CD4-positive, alpha-beta T cell (primary cell): Measurements from ENCODE around the gene SPP2. TPM values are rescaled to one million over a fixed set of nuclear protein-coding genes. Genes with fewer than 3 reads are reported as not detected.

Experiments used
- ATAC-seq: fragments of 200-7000 bp; cut with Tn5 transposase; one replicate; pipeline ENCODE4 v1.10.0; 2022; ENCODE audit warnings: mild to moderate bottlenecking; ENCODE audit not compliant: poor library complexity
- CTCF ChIA-PET: fragments of 350-600 bp; sonication (Branson Sonifier 250); formaldehyde crosslinking; loops from one replicate; lab custom pipeline; 2021; ENCODE audit warnings: antibody characterized with exemption, inconsistent platforms; lab: Charles Lee
- POLR2A ChIA-PET: fragments of 350-600 bp; sonication (Branson Sonifier 250); formaldehyde crosslinking; loops from one replicate; lab custom pipeline; 2021; ENCODE audit warnings: antibody characterized with exemption, inconsistent platforms; lab: Charles Lee
- DNase-seq, 14 experiments: peaks; one replicate each; pipeline ENCODE4 v3.0.0-alpha.2; 2013 to 2020; ENCODE audit warnings: mixed read lengths in 2 of 14
- H3K27ac ChIP-seq, 2 donors: one replicate each; pipeline versions ENCODE4 v1.5.1 to v1.7.0; 2013; ENCODE audit warnings: low read length in 2 of 2, low read depth in 1 of 2, mild to moderate bottlenecking in 1 of 2
- H3K27me3 ChIP-seq, 2 experiments: 1 replicate in 1 of 2; 2 replicates in 1 of 2; pipeline versions ENCODE4 v1.6.1 to v1.7.0; 2013; ENCODE audit warnings: low read length in 2 of 2, control low read depth in 1 of 2, mild to moderate bottlenecking in 1 of 2, moderate library complexity in 1 of 2; ENCODE audit not compliant: insufficient read depth in 2 of 2, control insufficient read depth in 1 of 2
- H3K36me3 ChIP-seq: one replicate; pipeline ENCODE4 v1.6.1; 2013; ENCODE audit warnings: low read length, control low read depth; ENCODE audit not compliant: insufficient read depth
- H3K4me1 ChIP-seq: one replicate; pipeline ENCODE4 v1.6.1; 2013; ENCODE audit warnings: low read length, control low read depth; ENCODE audit not compliant: insufficient read depth
- H3K4me3 ChIP-seq: one replicate; pipeline ENCODE4 v1.5.1; 2013; ENCODE audit warnings: mild to moderate bottlenecking, low read length, moderate library complexity
- H3K9me3 ChIP-seq, 2 experiments: 1 replicate in 1 of 2; 2 replicates in 1 of 2; pipeline versions ENCODE4 v1.6.1 to v1.7.0; 2013; ENCODE audit warnings: low read length in 2 of 2, mild to moderate bottlenecking in 2 of 2, control low read depth in 1 of 2, moderate library complexity in 1 of 2; ENCODE audit not compliant: control insufficient read depth in 1 of 2, insufficient read depth in 1 of 2
- H3K27ac Mint-ChIP-seq: one replicate; pipeline ENCODE4 v1.8.0; 2020; ENCODE audit warnings: mixed read lengths
- H3K27me3 Mint-ChIP-seq: one replicate; pipeline ENCODE4 v1.8.0; 2021; ENCODE audit warnings: mixed read lengths
- H3K36me3 Mint-ChIP-seq: one replicate; pipeline ENCODE4 v1.8.0; 2021; ENCODE audit warnings: low read depth, mixed read lengths
- H3K4me1 Mint-ChIP-seq: one replicate; pipeline ENCODE4 v1.8.0; 2021; ENCODE audit warnings: low read depth, mixed read lengths
- H3K4me3 Mint-ChIP-seq: one replicate; pipeline ENCODE4 v1.8.0; 2020; ENCODE audit warnings: mild to moderate bottlenecking, mixed read lengths
- H3K9me3 Mint-ChIP-seq: one replicate; pipeline ENCODE4 v1.8.0; 2020; ENCODE audit warnings: mixed read lengths
- intact Hi-C, 2 experiments: fragments of 100-400 bp; cut with DNase I in 1 of 2; cut with micrococcal nuclease in 1 of 2; formaldehyde crosslinking; loops; one replicate each; pipeline versions ENCODE4 v1.15.1 to v1.9.0; 2023 to 2025; cut with DNase I, micrococcal nuclease
- polyA plus RNA-seq, 2 donors: library from polyadenylated mRNA; unstranded; fragments of 120-200 nt; gene quantifications; one replicate each; pipeline ENCODE4 v1.2.1, GENCODE V29; 2013
- total RNA-seq, 174 experiments: library from RNA in 2 of 174; stranded (reverse) in 2 of 174; gene quantifications; one replicate each; pipeline ENCODE4 v1.2.3 and lab custom pipeline; 2021 to 2026
- TF ChIP-seq, protein P1 (sequence below): fragments of 200-600 bp; IDR thresholded peaks from one replicate; pipeline ENCODE4 v1.8.0; 2022; ENCODE audit warnings: antibody characterized with exemption, mild to moderate bottlenecking

Gene SPP2, protein sequence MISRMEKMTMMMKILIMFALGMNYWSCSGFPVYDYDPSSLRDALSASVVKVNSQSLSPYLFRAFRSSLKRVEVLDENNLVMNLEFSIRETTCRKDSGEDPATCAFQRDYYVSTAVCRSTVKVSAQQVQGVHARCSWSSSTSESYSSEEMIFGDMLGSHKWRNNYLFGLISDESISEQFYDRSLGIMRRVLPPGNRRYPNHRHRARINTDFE
- total RNA-seq (not detected), total RNA-seq (lab: John Stamatoyannopoulos, UW) (0 to 0.07 (median 0) reads per million in 172 experiments)
- polyA plus RNA-seq (2013, experiment 1 of 2): not detected
- polyA plus RNA-seq (2013, experiment 2 of 2): not detected

GRCh38 chr2:234050455-234051135 is at the start of gene SPP2:
Gene SPP2, plus strand, starts transcription at chr2:234050702. Its CDS starts 85 bp downstream, at chr2:234050787.
- Mint-ChIP-seq H3K36me3 (no peaks in the 10 kb centered on the region), H3K27me3 (no peaks in the 10 kb centered on the region), H3K4me1 (peaks cover 5% of the 10 kb centered on the region), H3K4me3 (no peak within 1 kb of the TSS), H3K9me3 (peaks cover 2% of the 10 kb centered on the region), H3K27ac (no peak within 1 kb of the TSS)
- Histone ChIP-seq H3K27me3 (peaks cover 0 to 2% of the 10 kb centered on the region in 2 experiments), H3K4me1 (no peaks in the 10 kb centered on the region), H3K4me3 (no peak within 1 kb of the TSS), H3K9me3 (no peaks in the 10 kb centered on the region), H3K27ac (no peak within 1 kb of the TSS), H3K36me3 (no peaks in the 10 kb centered on the region)
- ChIA-PET CTCF (no interaction called here), POLR2A (interaction anchor here (0.7 kb wide), 1 partner anchor 404 kb away, joined by 3 read pairs; no protein-coding TSS in a partner anchor)
- DNase-seq: no peak
- TF ChIP-seq, protein P1, sequence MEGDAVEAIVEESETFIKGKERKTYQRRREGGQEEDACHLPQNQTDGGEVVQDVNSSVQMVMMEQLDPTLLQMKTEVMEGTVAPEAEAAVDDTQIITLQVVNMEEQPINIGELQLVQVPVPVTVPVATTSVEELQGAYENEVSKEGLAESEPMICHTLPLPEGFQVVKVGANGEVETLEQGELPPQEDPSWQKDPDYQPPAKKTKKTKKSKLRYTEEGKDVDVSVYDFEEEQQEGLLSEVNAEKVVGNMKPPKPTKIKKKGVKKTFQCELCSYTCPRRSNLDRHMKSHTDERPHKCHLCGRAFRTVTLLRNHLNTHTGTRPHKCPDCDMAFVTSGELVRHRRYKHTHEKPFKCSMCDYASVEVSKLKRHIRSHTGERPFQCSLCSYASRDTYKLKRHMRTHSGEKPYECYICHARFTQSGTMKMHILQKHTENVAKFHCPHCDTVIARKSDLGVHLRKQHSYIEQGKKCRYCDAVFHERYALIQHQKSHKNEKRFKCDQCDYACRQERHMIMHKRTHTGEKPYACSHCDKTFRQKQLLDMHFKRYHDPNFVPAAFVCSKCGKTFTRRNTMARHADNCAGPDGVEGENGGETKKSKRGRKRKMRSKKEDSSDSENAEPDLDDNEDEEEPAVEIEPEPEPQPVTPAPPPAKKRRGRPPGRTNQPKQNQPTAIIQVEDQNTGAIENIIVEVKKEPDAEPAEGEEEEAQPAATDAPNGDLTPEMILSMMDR: no peak
- intact Hi-C loops: no loop called here
- ATAC-seq: no peak

DNA sequence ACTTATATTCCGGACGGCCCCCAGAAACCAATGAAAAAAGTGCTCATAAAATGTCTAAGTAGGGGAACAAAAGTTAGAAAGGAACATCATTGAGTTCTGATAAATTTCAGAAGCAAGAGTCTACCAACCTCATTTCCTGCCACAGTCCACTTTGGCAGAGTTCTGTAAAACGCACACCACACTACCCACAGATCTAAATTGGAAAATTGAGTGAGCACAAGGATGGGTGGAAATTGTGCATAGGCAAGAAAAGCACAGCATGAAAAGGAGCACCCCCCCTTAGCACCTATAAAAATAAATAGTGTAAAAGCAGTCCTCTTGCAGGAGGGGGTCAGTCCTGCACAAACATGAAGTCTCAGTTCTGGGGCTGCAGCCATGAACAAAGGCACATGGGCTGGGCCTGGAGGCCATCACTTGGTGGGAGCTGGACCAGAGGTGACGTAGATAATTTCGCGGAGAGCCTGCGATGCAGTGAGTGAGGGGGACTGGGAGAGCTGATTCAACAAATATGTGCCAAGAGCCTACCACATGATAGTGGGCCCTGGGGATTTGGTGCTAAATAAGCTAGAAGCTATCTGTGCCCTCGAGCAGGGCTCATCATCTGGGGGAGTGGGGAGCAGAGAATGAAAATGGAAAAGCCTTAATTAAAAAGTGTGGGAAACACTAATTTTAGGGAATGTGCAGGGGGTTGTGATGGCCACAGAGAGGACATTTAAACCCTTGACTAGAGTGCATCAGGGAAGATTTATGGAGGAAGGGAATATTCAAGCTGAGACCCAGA is 48.9 kb upstream of the SPP2 start:
- Histone ChIP-seq H3K4me1 (peaks cover 47% of the 10 kb centered on the region), H3K27me3 (no peaks in the 10 kb centered on the region), H3K9me3 (no peaks in the 10 kb centered on the region), H3K4me3 (no peak overlapping the region), H3K27ac (peak overlapping the region in 1 of 2 donors; percentile 6), H3K36me3 (no peaks in the 10 kb centered on the region)
- no peaks in the 10 kb centered on the region for H3K9me3 Mint-ChIP-seq
- POLR2A ChIA-PET: interaction anchor here (0.6 to 1.5 kb wide), 4 partner anchors 11 to 29 kb away, joined by 3 to 5 read pairs (median 4); no protein-coding TSS in a partner anchor
- ATAC-seq (peak; percentile 48), DNase-seq (peak in 3 of 14 experiments; percentile 20 to 60 (median 23))
- H3K27me3 Mint-ChIP-seq: no peaks in the 10 kb centered on the region
- H3K27ac Mint-ChIP-seq: peak overlapping the region; percentile 9
- peak overlapping the region; percentile 25 for H3K4me3 Mint-ChIP-seq
- CTCF ChIA-PET: no interaction called here
- no peaks in the 10 kb centered on the region for H3K36me3 Mint-ChIP-seq
- H3K4me1 Mint-ChIP-seq: peaks cover 34% of the 10 kb centered on the region
- intact Hi-C loops: no loop called here
- TF ChIP-seq, protein P1: no peak

DNA sequence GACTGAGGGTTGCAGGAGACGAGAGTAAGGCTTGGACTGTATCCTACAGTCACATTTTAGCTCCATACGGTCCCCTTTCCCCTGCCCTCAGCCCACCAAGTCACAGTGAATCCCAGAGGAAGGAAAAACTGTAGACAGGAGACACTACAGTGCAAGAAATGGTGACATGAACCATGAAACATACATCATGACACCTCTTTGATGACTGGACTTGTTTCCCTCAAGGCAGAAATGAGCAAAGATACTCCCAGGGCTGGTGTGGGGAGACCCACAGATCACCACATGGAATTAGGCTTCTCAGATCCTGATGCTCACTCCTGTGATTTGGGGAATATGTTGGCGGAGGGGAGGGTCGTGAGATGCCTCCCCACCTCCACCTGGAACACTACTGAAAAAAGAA is 48.2 kb upstream of the SPP2 start:
- Histone ChIP-seq H3K9me3 (no peaks in the 10 kb centered on the region), H3K27ac (no peak overlapping the region), H3K4me1 (peaks cover 46% of the 10 kb centered on the region), H3K27me3 (no peaks in the 10 kb centered on the region), H3K36me3 (no peaks in the 10 kb centered on the region), H3K4me3 (no peak overlapping the region)
- DNase-seq (no peak), ATAC-seq (no peak)
- no peaks in the 10 kb centered on the region for H3K9me3 Mint-ChIP-seq
- H3K36me3 Mint-ChIP-seq: no peaks in the 10 kb centered on the region
- POLR2A ChIA-PET: interaction anchor here (0.9 to 1.5 kb wide), 3 partner anchors 12 to 28 kb away, joined by 3 to 5 read pairs (median 4); no protein-coding TSS in a partner anchor
- H3K27ac Mint-ChIP-seq: no peak overlapping the region
- H3K27me3 Mint-ChIP-seq: no peaks in the 10 kb centered on the region
- TF ChIP-seq, protein P1: no peak
- CTCF ChIA-PET: no interaction called here
- intact Hi-C loops: no loop called here
- H3K4me1 Mint-ChIP-seq: peaks cover 34% of the 10 kb centered on the region
- H3K4me3 Mint-ChIP-seq: no peak overlapping the region
